Measurements from ENCODE around the gene LRFN2. TPM values are rescaled to one million over a fixed set of nuclear protein-coding genes. Genes with fewer than 3 reads are reported as not detected.

The LRFN2 gene
- total and polyA plus RNA-seq, 2 of the 8 experiments (the other 6 are each of a cell fraction or from before 2014, with no cell fraction given): 2.3 TPM

DNA sequence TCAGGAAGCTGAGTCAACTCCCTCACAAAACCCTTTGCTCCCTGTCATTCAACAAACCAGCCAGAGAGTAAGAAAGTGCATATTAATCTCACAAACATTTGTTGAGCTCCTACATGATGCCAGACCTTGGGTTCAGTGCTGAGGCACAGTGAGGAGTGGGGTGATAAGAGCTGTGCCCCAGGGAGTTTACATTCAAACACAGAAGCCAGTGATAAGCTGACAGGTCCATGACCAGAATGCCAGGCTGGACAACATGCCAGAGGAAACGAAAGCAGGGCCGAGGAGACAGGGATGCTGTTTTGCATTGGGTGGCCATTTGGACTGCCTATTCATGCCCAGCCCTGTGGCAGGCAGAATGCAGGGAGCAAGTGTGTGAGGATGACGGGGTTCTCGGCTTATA is 76.7 kb downstream of the LRFN2 start:
- no peaks in the 10 kb centered on the region for H3K79me1 ChIP-seq (ENCODE audit: low read depth, low read length)

More for the DNA sequence above, 76.7 kb downstream of the LRFN2 start:
- Histone ChIP-seq H3K9me3 (ENCODE audit: insufficient read depth in 2 of 2, low read depth in 1 of 2, low read length in 1 of 2) (no peaks in the 10 kb centered on the region), H3K4me2 (ENCODE audit: insufficient read depth in 1 of 2, low read depth in 2 of 2, low read length in 2 of 2) (no peak overlapping the region), H4K91ac (replicated peaks; ENCODE audit: insufficient read length, low read length) (no peak overlapping the region), H2BK120ac (replicated peaks; ENCODE audit: low read depth, low read length) (no peak overlapping the region), H3K56ac (replicated peaks; ENCODE audit: insufficient read length, low read depth, low read length) (no peak overlapping the region), H4K5ac (ENCODE audit: insufficient read length, low read depth, low read length) (no peak overlapping the region), H2AK5ac (ENCODE audit: low read depth, low read length) (no peak overlapping the region), H3K27me3 (replicated peaks in 1 of 4; ENCODE audit: control insufficient read depth in 3 of 4, extremely low read depth in 1 of 4, insufficient read depth in 3 of 4, low read length in 3 of 4) (no peaks in the 10 kb centered on the region; a peak in 1 of 7 replicates), H2BK5ac (ENCODE audit: low read depth, low read length) (no peak overlapping the region), H3K36me3 (ENCODE audit: control insufficient read depth in 2 of 4, insufficient read depth in 4 of 4, low read length in 3 of 4) (no peaks in the 10 kb centered on the region), H3K23me2 (ENCODE audit: low read depth, low read length) (no peaks in the 10 kb centered on the region; the same call in 1 of the 2 replicates), H3K14ac (ENCODE audit: insufficient read length) (no peak overlapping the region), H2BK12ac (ENCODE audit: low read depth, low read length) (0 out of 2 replicates have a peak overlapping the region, but pooled peaks have one; percentile 39), H2BK15ac (ENCODE audit: low read length) (no peak overlapping the region), H3K4me1 (replicated peaks in 1 of 4; ENCODE audit: control insufficient read depth in 3 of 4, insufficient read depth in 4 of 4, low read length in 3 of 4) (peaks cover 0 to 4% (median 0%) of the 10 kb centered on the region in 4 experiments; a peak in 1 of 7 replicates), H3K4ac (replicated peaks; ENCODE audit: insufficient read length, low read depth, low read length) (no peak overlapping the region), H2AFZ (ENCODE audit: low read length) (no peak overlapping the region), H3K9ac (replicated peaks in 1 of 4; ENCODE audit: extremely low read depth in 1 of 4, low read depth in 3 of 4, low read length in 3 of 4) (peak overlapping the region in 1 of 4 experiments; percentile 54; a peak in 1 of 7 replicates), H3K23ac (ENCODE audit: insufficient read length) (no peak overlapping the region), H3K4me3 (ENCODE audit: extremely low read depth in 1 of 4, insufficient read depth in 2 of 4, low read depth in 3 of 4, low read length in 4 of 4) (no peak overlapping the region), H4K20me1 (replicated peaks in 1 of 2; ENCODE audit: control insufficient read depth in 1 of 2, insufficient read depth in 2 of 2, low read length in 2 of 2) (no peaks in the 10 kb centered on the region), H4K8ac (ENCODE audit: extremely low read depth, insufficient read depth, low read length) (no peak overlapping the region), H2BK20ac (ENCODE audit: low read length) (no peak overlapping the region), H3K79me2 (ENCODE audit: control insufficient read depth in 1 of 2, insufficient read depth in 2 of 2, low read length in 2 of 2) (no peaks in the 10 kb centered on the region), H3K27ac (ENCODE audit: low read depth, low read length) (no peak overlapping the region), H3K18ac (ENCODE audit: extremely low read depth, low read length) (no peak overlapping the region)
- TF ChIP-seq TAF7 (optimal IDR thresholded peaks at IDR 0.05; ENCODE audit: borderline replicate concordance, low read depth, low read length): no peak
- 80% methylated on average over 4 of the region's 4 CpGs; no CpG with 5 or more reads in 1 of the 2 experiments for WGBS, 2 experiments (ENCODE audit: extremely low coverage in 1 of 2, insufficient coverage in 1 of 2, insufficient read length in 1 of 2, insufficient replicate concordance in 2 of 2, low coverage in 1 of 2, low lambda C conversion rate in 2 of 2, missing lambda C conversion rate in 1 of 2)
- ChIA-PET POLR2A (ENCODE audit: partially characterized antibody) (no interaction called here), CTCF (ENCODE audit: partially characterized antibody) (interaction anchor here (0.6 to 1.2 kb wide), 7 partner anchors 13 to 252 kb away, joined by 3 to 4 read pairs (median 3); no protein-coding TSS in a partner anchor)
- DNase-seq (ENCODE audit: low read depth in 1 of 2, low spot score in 2 of 2): no peak
- no peak for FAIRE-seq

All from H1 (cell line).